ENCODE results near the gene SAMD5. TPM values are rescaled to one million over a fixed set of nuclear protein-coding genes. Genes with fewer than 3 reads are reported as not detected.

SAMD5 gene
- total RNA-seq, 1 experiment from 2014 or later = 2.6 TPM

- Mint-ChIP-seq H3K9me3 (ENCODE audit: unreplicated experiment) (no peaks in the 10 kb centered on the region), H3K27ac (ENCODE audit: low read depth, unreplicated experiment) (no peak overlapping the region), H3K4me3 (ENCODE audit: unreplicated experiment) (no peak overlapping the region), H3K27me3 (ENCODE audit: insufficient read depth, unreplicated experiment) (no peaks in the 10 kb centered on the region), H3K4me1 (ENCODE audit: insufficient read depth, unreplicated experiment) (peaks cover 6% of the 10 kb centered on the region), H3K36me3 (ENCODE audit: insufficient read depth, unreplicated experiment) (no peaks in the 10 kb centered on the region)
- no peak for TF ChIP-seq CTCF (IDR thresholded peaks at IDR 0.05; ENCODE audit: unreplicated experiment)
- DNase-seq (ENCODE audit: unreplicated experiment) = no peak
- CTCF ChIA-PET = no interaction called here
- intact Hi-C loops (cut with micrococcal nuclease) = no loop called here
- BruUV-seq (replicated peaks) = no TSS peak
- POLR2A ChIA-PET = interaction anchor here (1.4 kb wide), 1 partner anchor 11 kb away, joined by 3 read pairs; no protein-coding TSS in a partner anchor
These were observed 56.1 kb downstream of the SAMD5 start for GRCh38 chr6:147564556-147564955.

GRCh38 chr6:147566244-147566898 is 57.9 kb downstream of the SAMD5 start:
- Mint-ChIP-seq H3K9me3 (ENCODE audit: unreplicated experiment) (no peaks in the 10 kb centered on the region), H3K4me1 (ENCODE audit: insufficient read depth, unreplicated experiment) (peaks cover 6% of the 10 kb centered on the region), H3K27ac (ENCODE audit: low read depth, unreplicated experiment) (no peak overlapping the region), H3K4me3 (ENCODE audit: unreplicated experiment) (no peak overlapping the region), H3K27me3 (ENCODE audit: insufficient read depth, unreplicated experiment) (no peaks in the 10 kb centered on the region), H3K36me3 (ENCODE audit: insufficient read depth, unreplicated experiment) (no peaks in the 10 kb centered on the region)
- ChIA-PET POLR2A (interaction anchor here (0.6 kb wide), 1 partner anchor 37 kb away, joined by 3 read pairs; no protein-coding TSS in a partner anchor), CTCF (interaction anchor here (1.2 kb wide), 1 partner anchor 59 kb away, joined by 4 read pairs; no protein-coding TSS in a partner anchor)
- intact Hi-C loops (cut with micrococcal nuclease) = no loop called here
- BruUV-seq (replicated peaks) = no TSS peak
- TF ChIP-seq CTCF (IDR thresholded peaks at IDR 0.05; ENCODE audit: unreplicated experiment) = no peak
- DNase-seq (ENCODE audit: unreplicated experiment) = no peak

- H3K9me3 Mint-ChIP-seq (ENCODE audit: unreplicated experiment) = no peaks in the 10 kb centered on the region
- ChIA-PET POLR2A (interaction anchor here (1.1 kb wide), 1 partner anchor 13 kb away, joined by 3 read pairs; no protein-coding TSS in a partner anchor), CTCF (interaction anchor here (0.8 kb wide), 1 partner anchor 1492 kb away, joined by 3 read pairs; no protein-coding TSS in a partner anchor)
- H3K27me3 Mint-ChIP-seq (ENCODE audit: insufficient read depth, unreplicated experiment) = no peaks in the 10 kb centered on the region
- BruUV-seq (replicated peaks) = no TSS peak
- H3K4me1 Mint-ChIP-seq (ENCODE audit: insufficient read depth, unreplicated experiment) = peaks cover 6% of the 10 kb centered on the region
- DNase-seq (ENCODE audit: unreplicated experiment) = peak; percentile 26
- no peak overlapping the region for H3K27ac Mint-ChIP-seq (ENCODE audit: low read depth, unreplicated experiment)
- H3K36me3 Mint-ChIP-seq (ENCODE audit: insufficient read depth, unreplicated experiment) = no peaks in the 10 kb centered on the region
- H3K4me3 Mint-ChIP-seq (ENCODE audit: unreplicated experiment) = no peak overlapping the region
- intact Hi-C loops (cut with micrococcal nuclease) = no loop called here
- no peak for TF ChIP-seq CTCF (IDR thresholded peaks at IDR 0.05; ENCODE audit: unreplicated experiment)
These were observed 58.8 kb downstream of the SAMD5 start for GRCh38 chr6:147567141-147567805.

- intact Hi-C loops (cut with micrococcal nuclease) = no loop called here
- no peaks in the 10 kb centered on the region for H3K9me3 Mint-ChIP-seq (ENCODE audit: unreplicated experiment)
- H3K36me3 Mint-ChIP-seq (ENCODE audit: insufficient read depth, unreplicated experiment) = no peaks in the 10 kb centered on the region
- H3K4me3 Mint-ChIP-seq (ENCODE audit: unreplicated experiment) = no peak overlapping the region
- BruUV-seq (replicated peaks) = no TSS peak
- peaks cover 6% of the 10 kb centered on the region for H3K4me1 Mint-ChIP-seq (ENCODE audit: insufficient read depth, unreplicated experiment)
- TF ChIP-seq CTCF (IDR thresholded peaks at IDR 0.05; ENCODE audit: unreplicated experiment) = no peak
- DNase-seq (ENCODE audit: unreplicated experiment) = no peak
- ChIA-PET POLR2A (no interaction called here), CTCF (no interaction called here)
- H3K27ac Mint-ChIP-seq (ENCODE audit: low read depth, unreplicated experiment) = no peak overlapping the region
- H3K27me3 Mint-ChIP-seq (ENCODE audit: insufficient read depth, unreplicated experiment) = no peaks in the 10 kb centered on the region
These were observed 61.3 kb downstream of the SAMD5 start for GRCh38 chr6:147569788-147570187.
